Upper lobe of left lung (tissue), 6 donors: ENCODE results near the gene PKP1. TPM values are rescaled to one million over a fixed set of nuclear protein-coding genes. Genes with fewer than 3 reads are reported as not detected.

Source experiments
- ATAC-seq, 2 donors: fragments of 200-7000 bp; cut with Tn5 transposase; one replicate each; pipeline ENCODE4 v1.9.1; 2022; ENCODE audit warnings: mild to moderate bottlenecking in 2 of 2, moderate library complexity in 2 of 2; ENCODE audit not compliant: low FRiP score in 2 of 2
- DNase-seq, 2 donors: peaks; one replicate each; pipeline ENCODE4 v3.0.0-alpha.2; 2019 to 2020
- H3K27ac ChIP-seq, 4 donors: fragments of 200-600 bp; sonication (generic); one replicate each; pipeline ENCODE4 v1.5.1; 2016 to 2019
- H3K27me3 ChIP-seq, 4 donors: fragments of 200-600 bp; sonication (generic); one replicate each; pipeline ENCODE4 v1.5.1; 2017 to 2019
- H3K36me3 ChIP-seq, 4 donors: fragments of 200-600 bp; sonication (generic); one replicate each; pipeline ENCODE4 v1.5.1; 2016 to 2019
- H3K4me1 ChIP-seq, 4 donors: fragments of 200-600 bp; sonication (generic); one replicate each; pipeline ENCODE4 v1.5.1; 2018 to 2019
- H3K4me3 ChIP-seq, 4 donors: fragments of 200-600 bp; sonication (generic); one replicate each; pipeline ENCODE4 v1.5.1; 2017 to 2019; ENCODE audit warnings: mild to moderate bottlenecking in 2 of 4, moderate library complexity in 1 of 4
- H3K9me3 ChIP-seq, 4 donors: fragments of 200-600 bp; sonication (generic); one replicate each; pipeline ENCODE4 v1.5.1; 2018 to 2019
- EP300 ChIP-seq, 4 donors: sonication (generic); formaldehyde crosslinking; IDR thresholded peaks; one replicate each; pipeline ENCODE4 v1.5.1; 2017; ENCODE audit warnings: antibody characterized with exemption in 4 of 4, control low read depth in 2 of 4
- POLR2A ChIP-seq, 4 donors: fragments of 450-650 bp; IDR thresholded peaks; one replicate each; pipeline ENCODE4 v1.5.1; 2016 to 2017; ENCODE audit warnings: antibody characterized with exemption in 4 of 4, mild to moderate bottlenecking in 2 of 4
- POLR2AphosphoS5 ChIP-seq, 2 donors: sonication (generic); formaldehyde crosslinking; IDR thresholded peaks; one replicate each; pipeline ENCODE4 v1.5.1; 2017; ENCODE audit warnings: antibody characterized with exemption in 2 of 2
- WGBS, 2 donors: methylation state at CpG; one replicate each; pipeline ENCODE4 v1.1.5; 2017 to 2018; 5-methylcytosine and 5-hydroxymethylcytosine counted together
- total RNA-seq, 6 donors: library from RNA; depleted of rRNA in 4 of 6; stranded (reverse); fragments of >200 nt in 4 of 6; gene quantifications; one replicate each; pipeline versions ENCODE4 v1.1.0 to v1.2.1, GENCODE V29; 2016 to 2021
- TF ChIP-seq, protein P1 (sequence below), 6 experiments: fragments of 450-650 bp in 4 of 6; fragments of 200-600 bp in 2 of 6; sonication (generic) in 2 of 6; IDR thresholded peaks; one replicate each; pipeline ENCODE4 v1.5.1; 2016 to 2019; ENCODE audit warnings: antibody characterized with exemption in 6 of 6
- donor health status: DM: no; HTN: no; CAD: no; lungs with moderate emphysema.
- donor health status: DM: no; HTN: yes; CAD: no; lungs with severe emphysema.

PKP1 gene
- total RNA-seq, 6 donors from 2014 or later: 0.86 to 4.9 (median 2.5) TPM

GRCh38 chr1:201272799-201273198, 10.5 kb upstream of the PKP1 start:
- no peak overlapping the region for H3K27ac ChIP-seq
- H3K36me3 ChIP-seq: no peaks in the 10 kb centered on the region
- no peaks in the 10 kb centered on the region for H3K9me3 ChIP-seq
- no peak for DNase-seq
- H3K27me3 ChIP-seq: no peaks in the 10 kb centered on the region
- no peak for ATAC-seq
- H3K4me3 ChIP-seq: no peak overlapping the region
- peaks cover 0 to 6% (median 0%) of the 10 kb centered on the region in 4 donors for H3K4me1 ChIP-seq
- no peak for TF ChIP-seq POLR2AphosphoS5 (IDR thresholded peaks at IDR 0.05)
- TF ChIP-seq, protein P1, sequence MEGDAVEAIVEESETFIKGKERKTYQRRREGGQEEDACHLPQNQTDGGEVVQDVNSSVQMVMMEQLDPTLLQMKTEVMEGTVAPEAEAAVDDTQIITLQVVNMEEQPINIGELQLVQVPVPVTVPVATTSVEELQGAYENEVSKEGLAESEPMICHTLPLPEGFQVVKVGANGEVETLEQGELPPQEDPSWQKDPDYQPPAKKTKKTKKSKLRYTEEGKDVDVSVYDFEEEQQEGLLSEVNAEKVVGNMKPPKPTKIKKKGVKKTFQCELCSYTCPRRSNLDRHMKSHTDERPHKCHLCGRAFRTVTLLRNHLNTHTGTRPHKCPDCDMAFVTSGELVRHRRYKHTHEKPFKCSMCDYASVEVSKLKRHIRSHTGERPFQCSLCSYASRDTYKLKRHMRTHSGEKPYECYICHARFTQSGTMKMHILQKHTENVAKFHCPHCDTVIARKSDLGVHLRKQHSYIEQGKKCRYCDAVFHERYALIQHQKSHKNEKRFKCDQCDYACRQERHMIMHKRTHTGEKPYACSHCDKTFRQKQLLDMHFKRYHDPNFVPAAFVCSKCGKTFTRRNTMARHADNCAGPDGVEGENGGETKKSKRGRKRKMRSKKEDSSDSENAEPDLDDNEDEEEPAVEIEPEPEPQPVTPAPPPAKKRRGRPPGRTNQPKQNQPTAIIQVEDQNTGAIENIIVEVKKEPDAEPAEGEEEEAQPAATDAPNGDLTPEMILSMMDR (IDR thresholded peaks at IDR 0.05): no peak
- no peak for TF ChIP-seq EP300 (IDR thresholded peaks at IDR 0.05)
- TF ChIP-seq POLR2A (IDR thresholded peaks at IDR 0.05): no peak
- 91 to 93% methylated on average over 10 of the region's 10 CpGs for WGBS, 2 donors

- 95 to 96% methylated on average over 9 to 12 of the region's 12 CpGs for WGBS, 2 donors
- DNase-seq (no peak), ATAC-seq (no peak)
- no peak overlapping the region for H3K4me3 ChIP-seq
- H3K27ac ChIP-seq: no peak overlapping the region
- no peaks in the 10 kb centered on the region for H3K27me3 ChIP-seq
- no peak for TF ChIP-seq POLR2AphosphoS5 (IDR thresholded peaks at IDR 0.05)
- TF ChIP-seq, protein P1 (IDR thresholded peaks at IDR 0.05): no peak
- no peak for TF ChIP-seq POLR2A (IDR thresholded peaks at IDR 0.05)
- TF ChIP-seq EP300 (IDR thresholded peaks at IDR 0.05): no peak
- H3K9me3 ChIP-seq: no peaks in the 10 kb centered on the region
- H3K36me3 ChIP-seq: no peaks in the 10 kb centered on the region
- H3K4me1 ChIP-seq: peaks cover 0 to 3% (median 0%) of the 10 kb centered on the region in 4 donors
Observed at GRCh38 chr1:201274616-201275252, 8.6 kb upstream of the PKP1 start.

DNA sequence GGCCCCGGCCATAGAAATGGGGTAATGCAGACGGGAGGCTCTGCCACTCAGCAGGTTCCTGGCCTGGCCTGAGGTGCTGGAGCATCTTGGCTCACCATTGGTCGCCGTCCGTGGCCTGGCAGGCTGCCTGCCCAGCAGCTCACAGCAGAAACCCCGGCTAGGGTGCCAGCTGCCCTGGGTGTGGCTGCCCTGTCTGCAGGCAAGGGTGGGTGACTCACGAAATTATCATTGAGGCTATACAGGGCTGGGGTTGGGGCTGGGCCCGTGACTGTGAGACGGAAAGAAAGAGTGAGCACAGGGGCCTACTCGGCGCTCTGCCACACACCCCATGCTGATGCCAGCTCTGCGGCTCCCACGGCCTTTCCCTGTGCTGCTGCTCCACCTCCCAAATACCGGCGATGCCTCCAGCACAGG, 8.0 kb upstream of the PKP1 start:
- Histone ChIP-seq H3K9me3 (no peaks in the 10 kb centered on the region), H3K27ac (no peak overlapping the region), H3K36me3 (no peaks in the 10 kb centered on the region), H3K4me1 (peaks cover 0 to 3% (median 0%) of the 10 kb centered on the region in 4 donors), H3K27me3 (no peaks in the 10 kb centered on the region), H3K4me3 (no peak overlapping the region)
- DNase-seq: peak in 1 of 2 donors; percentile 80
- 68 to 90% methylated on average over 12 to 15 of the region's 15 CpGs for WGBS, 2 donors
- ATAC-seq: peak in 1 of 2 donors; percentile 73
- TF ChIP-seq POLR2AphosphoS5 (IDR thresholded peaks at IDR 0.05): no peak
- TF ChIP-seq, protein P1 (IDR thresholded peaks at IDR 0.05): no peak
- TF ChIP-seq EP300 (IDR thresholded peaks at IDR 0.05): no peak
- TF ChIP-seq POLR2A (IDR thresholded peaks at IDR 0.05): no peak

GRCh38 chr1:201276891-201277290, 6.4 kb upstream of the PKP1 start:
- H3K27ac ChIP-seq: no peak overlapping the region
- TF ChIP-seq, protein P1 (IDR thresholded peaks at IDR 0.05): no peak
- TF ChIP-seq POLR2A (IDR thresholded peaks at IDR 0.05): no peak
- no peak for TF ChIP-seq POLR2AphosphoS5 (IDR thresholded peaks at IDR 0.05)
- no peak for TF ChIP-seq EP300 (IDR thresholded peaks at IDR 0.05)
- no peak overlapping the region for H3K4me3 ChIP-seq
- H3K36me3 ChIP-seq: no peaks in the 10 kb centered on the region
- 85 to 90% methylated on average over 3 to 6 of the region's 6 CpGs for WGBS, 2 donors
- H3K9me3 ChIP-seq: no peaks in the 10 kb centered on the region
- DNase-seq (no peak), ATAC-seq (no peak)
- H3K4me1 ChIP-seq: peaks cover 0 to 3% (median 0%) of the 10 kb centered on the region in 4 donors
- no peaks in the 10 kb centered on the region for H3K27me3 ChIP-seq

- WGBS, 2 donors: 81 to 86% methylated on average over 2 to 4 of the region's 4 CpGs
Observed at GRCh38 chr1:201277441-201277840, 5.9 kb upstream of the PKP1 start.

More at GRCh38 chr1:201277441-201277840, 5.9 kb upstream of the PKP1 start:
- H3K9me3 ChIP-seq: no peaks in the 10 kb centered on the region
- TF ChIP-seq EP300 (IDR thresholded peaks at IDR 0.05) (no peak), POLR2AphosphoS5 (IDR thresholded peaks at IDR 0.05) (no peak), POLR2A (IDR thresholded peaks at IDR 0.05) (no peak)
- TF ChIP-seq, protein P1 (IDR thresholded peaks at IDR 0.05): no peak
- DNase-seq (no peak), ATAC-seq (no peak)
- no peak overlapping the region for H3K27ac ChIP-seq
- H3K4me1 ChIP-seq: peaks cover 0 to 3% (median 0%) of the 10 kb centered on the region in 4 donors
- no peaks in the 10 kb centered on the region for H3K36me3 ChIP-seq
- H3K4me3 ChIP-seq: no peak overlapping the region
- H3K27me3 ChIP-seq: no peaks in the 10 kb centered on the region
